Calu3 (cell line): ENCODE data around the gene CFAP20DC. TPM values are rescaled to one million over a fixed set of nuclear protein-coding genes. Genes with fewer than 3 reads are reported as not detected.

Experiments
- BruUV-seq: library from RNA; stranded (reverse); fragments of 400-500 nt; replicated peaks from 2 replicates; lab custom pipeline; 2021; lab: Mats Ljungman, UMichigan
- CTCF ChIA-PET: fragments of 300-600 bp; sonication (Branson Sonifier 250); formaldehyde crosslinking; loops from one replicate; lab custom pipeline; 2022; ENCODE audit warnings: antibody characterized with exemption; lab: Charles Lee
- DNase-seq: peaks from one replicate; pipeline ENCODE4 v3.0.0; 2022
- H3K27ac Mint-ChIP-seq: one replicate; pipeline ENCODE4 v1.8.0; 2022; ENCODE audit warnings: mixed read lengths; ENCODE audit not compliant: unreplicated experiment
- H3K27me3 Mint-ChIP-seq: one replicate; pipeline ENCODE4 v1.8.0; 2022; ENCODE audit warnings: mixed read lengths; ENCODE audit not compliant: unreplicated experiment
- H3K36me3 Mint-ChIP-seq: one replicate; pipeline ENCODE4 v1.8.0; 2022; ENCODE audit warnings: mild to moderate bottlenecking, moderate library complexity, mixed read lengths; ENCODE audit not compliant: insufficient read depth, unreplicated experiment
- H3K4me1 Mint-ChIP-seq: one replicate; pipeline ENCODE4 v1.8.0; 2022; ENCODE audit warnings: mild to moderate bottlenecking, low read depth, mixed read lengths; ENCODE audit not compliant: unreplicated experiment
- H3K4me3 Mint-ChIP-seq: one replicate; pipeline ENCODE4 v1.8.0; 2022; ENCODE audit warnings: mild to moderate bottlenecking, low read depth, moderate library complexity, mixed read lengths; ENCODE audit not compliant: unreplicated experiment
- H3K9me3 Mint-ChIP-seq: one replicate; pipeline ENCODE4 v1.8.0; 2022; ENCODE audit warnings: low read depth, mixed read lengths; ENCODE audit not compliant: unreplicated experiment
- intact Hi-C: fragments of 100-400 bp; cut with micrococcal nuclease; formaldehyde crosslinking; loops from one replicate; pipeline ENCODE4 v1.10.0; 2022; ENCODE audit not compliant: unreplicated experiment
- total RNA-seq: library from RNA; stranded (reverse); gene quantifications from 2 replicates; pipeline ENCODE4 v1.2.3, GENCODE V29; 2022
- TF ChIP-seq, protein P1 (sequence below): fragments of 200-600 bp; IDR thresholded peaks from one replicate; pipeline ENCODE4 v1.8.0; 2022; ENCODE audit warnings: antibody characterized with exemption; ENCODE audit not compliant: unreplicated experiment

Gene CFAP20DC
- total RNA-seq, 1 experiment from 2014 or later, result 5.8 TPM

DNA sequence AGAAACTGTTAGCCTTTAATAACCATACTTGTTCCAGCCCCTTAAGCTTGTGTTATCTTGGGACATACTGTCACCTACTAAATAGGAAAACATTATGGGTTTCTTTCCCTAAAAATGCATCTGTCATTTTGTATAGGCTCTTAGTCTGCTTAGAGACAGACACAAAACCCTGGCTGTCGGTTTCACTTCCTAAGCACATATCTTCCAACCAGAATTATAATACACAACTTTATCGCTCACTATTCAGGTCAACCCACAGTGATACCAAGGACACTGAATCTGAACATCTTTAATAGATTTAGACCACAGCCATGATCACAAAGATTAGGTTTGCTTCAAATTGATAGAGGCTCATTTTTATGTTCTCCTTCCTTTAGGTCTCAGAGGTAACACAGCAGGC, 111.8 kb downstream of the CFAP20DC start:
- Mint-ChIP-seq H3K27ac (no peak overlapping the region), H3K4me3 (no peak overlapping the region), H3K9me3 (no peaks in the 10 kb centered on the region), H3K4me1 (no peaks in the 10 kb centered on the region), H3K36me3 (no peaks in the 10 kb centered on the region), H3K27me3 (no peaks in the 10 kb centered on the region)
- CTCF ChIA-PET, result no interaction called here
- no peak for DNase-seq
- intact Hi-C loops, result no loop called here
- no TSS peak for BruUV-seq
- TF ChIP-seq, protein P1, sequence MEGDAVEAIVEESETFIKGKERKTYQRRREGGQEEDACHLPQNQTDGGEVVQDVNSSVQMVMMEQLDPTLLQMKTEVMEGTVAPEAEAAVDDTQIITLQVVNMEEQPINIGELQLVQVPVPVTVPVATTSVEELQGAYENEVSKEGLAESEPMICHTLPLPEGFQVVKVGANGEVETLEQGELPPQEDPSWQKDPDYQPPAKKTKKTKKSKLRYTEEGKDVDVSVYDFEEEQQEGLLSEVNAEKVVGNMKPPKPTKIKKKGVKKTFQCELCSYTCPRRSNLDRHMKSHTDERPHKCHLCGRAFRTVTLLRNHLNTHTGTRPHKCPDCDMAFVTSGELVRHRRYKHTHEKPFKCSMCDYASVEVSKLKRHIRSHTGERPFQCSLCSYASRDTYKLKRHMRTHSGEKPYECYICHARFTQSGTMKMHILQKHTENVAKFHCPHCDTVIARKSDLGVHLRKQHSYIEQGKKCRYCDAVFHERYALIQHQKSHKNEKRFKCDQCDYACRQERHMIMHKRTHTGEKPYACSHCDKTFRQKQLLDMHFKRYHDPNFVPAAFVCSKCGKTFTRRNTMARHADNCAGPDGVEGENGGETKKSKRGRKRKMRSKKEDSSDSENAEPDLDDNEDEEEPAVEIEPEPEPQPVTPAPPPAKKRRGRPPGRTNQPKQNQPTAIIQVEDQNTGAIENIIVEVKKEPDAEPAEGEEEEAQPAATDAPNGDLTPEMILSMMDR, result no peak

DNA sequence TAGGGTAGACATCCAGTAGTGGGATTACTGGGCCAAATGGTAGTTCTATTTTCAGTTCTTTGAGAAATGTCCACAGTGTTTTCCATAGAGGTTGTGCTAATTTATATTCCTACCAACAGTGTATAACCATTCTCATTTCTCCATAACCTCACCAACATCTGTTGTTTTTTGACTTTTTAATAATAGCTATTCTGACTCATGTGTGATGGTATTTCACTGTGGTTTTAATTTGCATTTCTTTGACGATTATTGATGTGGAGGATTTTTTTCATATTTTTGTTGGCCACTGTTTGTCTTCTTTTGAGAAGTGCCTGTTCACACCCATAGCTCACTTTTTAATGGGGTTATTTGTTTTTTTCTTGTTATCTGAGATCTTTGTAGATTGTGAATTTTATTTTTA, 125.2 kb downstream of the CFAP20DC start:
- CTCF ChIA-PET, result no interaction called here
- no peaks in the 10 kb centered on the region for H3K27me3 Mint-ChIP-seq
- no peak overlapping the region for H3K27ac Mint-ChIP-seq
- peaks cover 2% of the 10 kb centered on the region for H3K9me3 Mint-ChIP-seq
- H3K4me3 Mint-ChIP-seq, result no peak overlapping the region
- no peak for DNase-seq
- H3K36me3 Mint-ChIP-seq, result no peaks in the 10 kb centered on the region
- TF ChIP-seq, protein P1, result no peak
- no TSS peak for BruUV-seq
- intact Hi-C loops, result no loop called here
- no peaks in the 10 kb centered on the region for H3K4me1 Mint-ChIP-seq

DNA sequence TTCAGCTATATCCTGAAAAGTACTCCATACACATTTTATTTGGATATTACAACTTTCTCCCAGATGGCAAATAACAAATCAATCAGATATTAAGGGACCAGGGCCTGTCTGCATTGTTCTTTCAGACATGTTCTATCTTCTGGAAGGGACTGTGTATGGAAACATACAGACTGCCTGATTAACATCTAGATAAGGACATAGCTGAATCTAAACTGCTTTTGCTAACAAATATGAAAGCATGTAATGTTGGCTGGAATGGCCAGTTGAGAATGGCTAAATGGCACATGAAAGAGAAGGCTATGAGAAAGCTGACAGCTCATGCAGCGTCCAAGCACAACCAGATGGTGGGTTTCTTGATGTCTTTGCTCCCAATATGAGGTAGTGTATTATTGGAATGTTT, 149.4 kb downstream of the CFAP20DC start:
- Mint-ChIP-seq H3K27me3 (no peaks in the 10 kb centered on the region), H3K27ac (no peak overlapping the region), H3K9me3 (peaks cover 6% of the 10 kb centered on the region), H3K4me1 (peaks cover 9% of the 10 kb centered on the region), H3K4me3 (no peak overlapping the region), H3K36me3 (no peaks in the 10 kb centered on the region)
- intact Hi-C loops, result no loop called here
- no TSS peak for BruUV-seq
- CTCF ChIA-PET, result no interaction called here
- TF ChIP-seq, protein P1, result no peak
- DNase-seq, result no peak

DNA sequence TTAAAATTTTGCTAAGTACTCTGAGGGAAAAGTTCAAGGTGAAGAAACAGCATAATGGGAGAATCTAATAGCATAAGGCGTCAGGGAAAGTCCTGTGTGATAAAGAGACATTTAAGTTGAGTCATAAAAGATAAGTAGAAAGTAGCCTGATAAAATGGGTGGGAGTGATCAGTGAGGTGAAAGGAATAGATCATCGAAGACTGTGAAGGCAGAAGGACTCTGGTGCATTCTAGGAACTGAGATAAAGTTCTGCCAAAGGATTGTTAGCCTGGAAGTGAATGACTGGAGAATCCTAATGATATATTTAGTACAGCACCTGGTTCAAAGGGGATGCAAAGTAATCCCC, 149.9 kb downstream of the CFAP20DC start:
- CTCF ChIA-PET, result no interaction called here
- Mint-ChIP-seq H3K36me3 (no peaks in the 10 kb centered on the region), H3K27me3 (no peaks in the 10 kb centered on the region), H3K4me3 (no peak overlapping the region), H3K4me1 (peaks cover 9% of the 10 kb centered on the region), H3K9me3 (peaks cover 6% of the 10 kb centered on the region), H3K27ac (no peak overlapping the region)
- TF ChIP-seq, protein P1, result no peak
- BruUV-seq, result no TSS peak
- DNase-seq, result no peak
- intact Hi-C loops, result no loop called here
